ENCODE measurements around the gene HSPBP1. TPM values are rescaled to one million over a fixed set of nuclear protein-coding genes. Genes with fewer than 3 reads are reported as not detected.

HSPBP1 gene
- total and polyA plus RNA-seq, 4 donors, result 9.4 to 31.6 (median 13.5) TPM

- peaks cover 0 to 13% (median 5%) of the 10 kb centered on the region in 4 donors for H3K4me1 ChIP-seq (ENCODE audit: control insufficient read depth in 4 of 4, insufficient read depth in 4 of 4, low read length in 3 of 4)
- peaks cover 9 to 36% (median 20%) of the 10 kb centered on the region in 4 donors for H3K36me3 ChIP-seq (ENCODE audit: control insufficient read depth in 4 of 4, insufficient read depth in 3 of 4, low read depth in 1 of 4, low read length in 3 of 4)
- H3K9ac ChIP-seq (ENCODE audit: low read depth in 1 of 2, low read length in 2 of 2), result no peak overlapping the region
- H3K27ac ChIP-seq (ENCODE audit: low read depth in 1 of 2, low read length in 2 of 2), result no peak overlapping the region
- no peak for TF ChIP-seq FOXA1 (IDR thresholded peaks at IDR 0.05)
- TF ChIP-seq GABPA (IDR thresholded peaks at IDR 0.05 in 1 of 2, conservative IDR thresholded peaks at IDR 0.05 in 1 of 2), result no peak
- no peak for TF ChIP-seq RAD21 (IDR thresholded peaks at IDR 0.05)
- TF ChIP-seq RXRA (IDR thresholded peaks at IDR 0.05), result no peak
- H3K4me3 ChIP-seq (ENCODE audit: low read depth in 1 of 3, low read length in 3 of 3), result no peak overlapping the region
- H3K9me3 ChIP-seq (ENCODE audit: control insufficient read depth in 4 of 4, low read length in 3 of 4), result no peaks in the 10 kb centered on the region
- H3K27me3 ChIP-seq (ENCODE audit: control insufficient read depth in 4 of 4, insufficient read depth in 4 of 4, low read length in 3 of 4), result no peaks in the 10 kb centered on the region
- WGBS, result 82% methylated on average over 10 of the region's 10 CpGs
- no peak for DNase-seq (ENCODE audit: low spot score)
Observed at GRCh38 chr19:55248166-55248675, 31.7 kb downstream of the HSPBP1 start.

- no peak for TF ChIP-seq ZBTB33 (IDR thresholded peaks at IDR 0.05)
- no peak for TF ChIP-seq GABPA (IDR thresholded peaks at IDR 0.05 in 1 of 2, conservative IDR thresholded peaks at IDR 0.05 in 1 of 2)
- no peak for TF ChIP-seq HNF4G (IDR thresholded peaks at IDR 0.05)
- TF ChIP-seq, protein P1, sequence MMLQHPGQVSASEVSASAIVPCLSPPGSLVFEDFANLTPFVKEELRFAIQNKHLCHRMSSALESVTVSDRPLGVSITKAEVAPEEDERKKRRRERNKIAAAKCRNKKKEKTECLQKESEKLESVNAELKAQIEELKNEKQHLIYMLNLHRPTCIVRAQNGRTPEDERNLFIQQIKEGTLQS (IDR thresholded peaks at IDR 0.05), result no peak
- TF ChIP-seq TAF1 (conservative IDR thresholded peaks at IDR 0.05), result no peak
- TF ChIP-seq JUND (IDR thresholded peaks at IDR 0.05), result no peak
- TF ChIP-seq RXRA (IDR thresholded peaks at IDR 0.05), result no peak
- TF ChIP-seq EGR1 (IDR thresholded peaks at IDR 0.05; ENCODE audit: low read depth in 2 of 2), result no peak
- TF ChIP-seq FOXA2 (IDR thresholded peaks at IDR 0.05), result no peak
- no peak for TF ChIP-seq FOXA1 (IDR thresholded peaks at IDR 0.05)
- TF ChIP-seq NR2F2 (IDR thresholded peaks at IDR 0.05), result no peak
- TF ChIP-seq SP1 (IDR thresholded peaks at IDR 0.05), result no peak
- TF ChIP-seq, protein P2, sequence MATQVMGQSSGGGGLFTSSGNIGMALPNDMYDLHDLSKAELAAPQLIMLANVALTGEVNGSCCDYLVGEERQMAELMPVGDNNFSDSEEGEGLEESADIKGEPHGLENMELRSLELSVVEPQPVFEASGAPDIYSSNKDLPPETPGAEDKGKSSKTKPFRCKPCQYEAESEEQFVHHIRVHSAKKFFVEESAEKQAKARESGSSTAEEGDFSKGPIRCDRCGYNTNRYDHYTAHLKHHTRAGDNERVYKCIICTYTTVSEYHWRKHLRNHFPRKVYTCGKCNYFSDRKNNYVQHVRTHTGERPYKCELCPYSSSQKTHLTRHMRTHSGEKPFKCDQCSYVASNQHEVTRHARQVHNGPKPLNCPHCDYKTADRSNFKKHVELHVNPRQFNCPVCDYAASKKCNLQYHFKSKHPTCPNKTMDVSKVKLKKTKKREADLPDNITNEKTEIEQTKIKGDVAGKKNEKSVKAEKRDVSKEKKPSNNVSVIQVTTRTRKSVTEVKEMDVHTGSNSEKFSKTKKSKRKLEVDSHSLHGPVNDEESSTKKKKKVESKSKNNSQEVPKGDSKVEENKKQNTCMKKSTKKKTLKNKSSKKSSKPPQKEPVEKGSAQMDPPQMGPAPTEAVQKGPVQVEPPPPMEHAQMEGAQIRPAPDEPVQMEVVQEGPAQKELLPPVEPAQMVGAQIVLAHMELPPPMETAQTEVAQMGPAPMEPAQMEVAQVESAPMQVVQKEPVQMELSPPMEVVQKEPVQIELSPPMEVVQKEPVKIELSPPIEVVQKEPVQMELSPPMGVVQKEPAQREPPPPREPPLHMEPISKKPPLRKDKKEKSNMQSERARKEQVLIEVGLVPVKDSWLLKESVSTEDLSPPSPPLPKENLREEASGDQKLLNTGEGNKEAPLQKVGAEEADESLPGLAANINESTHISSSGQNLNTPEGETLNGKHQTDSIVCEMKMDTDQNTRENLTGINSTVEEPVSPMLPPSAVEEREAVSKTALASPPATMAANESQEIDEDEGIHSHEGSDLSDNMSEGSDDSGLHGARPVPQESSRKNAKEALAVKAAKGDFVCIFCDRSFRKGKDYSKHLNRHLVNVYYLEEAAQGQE (IDR thresholded peaks at IDR 0.05), result no peak
- TF ChIP-seq HNF4A (conservative IDR thresholded peaks at IDR 0.05), result no peak
- TF ChIP-seq, protein P3, sequence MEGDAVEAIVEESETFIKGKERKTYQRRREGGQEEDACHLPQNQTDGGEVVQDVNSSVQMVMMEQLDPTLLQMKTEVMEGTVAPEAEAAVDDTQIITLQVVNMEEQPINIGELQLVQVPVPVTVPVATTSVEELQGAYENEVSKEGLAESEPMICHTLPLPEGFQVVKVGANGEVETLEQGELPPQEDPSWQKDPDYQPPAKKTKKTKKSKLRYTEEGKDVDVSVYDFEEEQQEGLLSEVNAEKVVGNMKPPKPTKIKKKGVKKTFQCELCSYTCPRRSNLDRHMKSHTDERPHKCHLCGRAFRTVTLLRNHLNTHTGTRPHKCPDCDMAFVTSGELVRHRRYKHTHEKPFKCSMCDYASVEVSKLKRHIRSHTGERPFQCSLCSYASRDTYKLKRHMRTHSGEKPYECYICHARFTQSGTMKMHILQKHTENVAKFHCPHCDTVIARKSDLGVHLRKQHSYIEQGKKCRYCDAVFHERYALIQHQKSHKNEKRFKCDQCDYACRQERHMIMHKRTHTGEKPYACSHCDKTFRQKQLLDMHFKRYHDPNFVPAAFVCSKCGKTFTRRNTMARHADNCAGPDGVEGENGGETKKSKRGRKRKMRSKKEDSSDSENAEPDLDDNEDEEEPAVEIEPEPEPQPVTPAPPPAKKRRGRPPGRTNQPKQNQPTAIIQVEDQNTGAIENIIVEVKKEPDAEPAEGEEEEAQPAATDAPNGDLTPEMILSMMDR (IDR thresholded peaks at IDR 0.05; ENCODE audit: low read depth, low read length, missing input control), result no peak
- peaks cover 0 to 11% (median 4%) of the 10 kb centered on the region in 4 donors for H3K4me1 ChIP-seq (ENCODE audit: control insufficient read depth in 4 of 4, insufficient read depth in 4 of 4, low read length in 3 of 4)
- no peak overlapping the region for H3K9ac ChIP-seq (ENCODE audit: low read depth in 1 of 2, low read length in 2 of 2)
- no peaks in the 10 kb centered on the region for H3K27me3 ChIP-seq (ENCODE audit: control insufficient read depth in 4 of 4, insufficient read depth in 4 of 4, low read length in 3 of 4)
- H3K9me3 ChIP-seq (ENCODE audit: control insufficient read depth in 4 of 4, low read length in 3 of 4), result no peaks in the 10 kb centered on the region
- H3K4me3 ChIP-seq (ENCODE audit: low read depth in 1 of 3, low read length in 3 of 3), result no peak overlapping the region
- 73% methylated on average over 10 of the region's 10 CpGs for WGBS
- H3K27ac ChIP-seq (ENCODE audit: low read depth in 1 of 2, low read length in 2 of 2), result no peak overlapping the region
- peaks cover 9 to 40% (median 23%) of the 10 kb centered on the region in 4 donors for H3K36me3 ChIP-seq (ENCODE audit: control insufficient read depth in 4 of 4, insufficient read depth in 3 of 4, low read depth in 1 of 4, low read length in 3 of 4)
- DNase-seq (ENCODE audit: low spot score), result no peak
Observed at GRCh38 chr19:55247621-55248099, 32.2 kb downstream of the HSPBP1 start.
